ENCODE results near the gene ADH1A.
"Not testable (repeated sequence)": the region's sequence is repeated elsewhere in the genome, so short reads cannot be mapped to it uniquely, and the experiment has no call there.

ADH1A gene

DNA sequence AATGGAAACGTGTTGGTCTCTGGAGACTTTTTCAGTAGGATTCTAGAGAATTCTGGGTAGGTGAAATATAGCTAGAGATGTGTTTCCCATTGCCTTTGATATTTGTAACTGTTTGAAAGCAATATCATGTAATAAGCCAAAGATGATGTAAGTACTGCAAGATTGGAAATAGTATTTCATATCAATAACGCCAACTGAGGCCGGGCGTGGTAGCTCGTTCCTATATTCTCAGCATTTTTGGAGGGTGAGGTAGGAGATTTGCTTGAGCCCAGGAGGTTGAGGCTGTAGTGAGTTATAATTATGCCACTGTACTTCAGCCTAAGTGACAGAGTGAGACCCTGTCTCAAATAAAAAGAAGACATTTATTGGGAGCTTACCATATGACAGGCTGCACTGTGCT, 9.5 kb downstream of the ADH1A start:
- DNase-seq (ENCODE audit: low read depth in 2 of 2), result no peak

DNA sequence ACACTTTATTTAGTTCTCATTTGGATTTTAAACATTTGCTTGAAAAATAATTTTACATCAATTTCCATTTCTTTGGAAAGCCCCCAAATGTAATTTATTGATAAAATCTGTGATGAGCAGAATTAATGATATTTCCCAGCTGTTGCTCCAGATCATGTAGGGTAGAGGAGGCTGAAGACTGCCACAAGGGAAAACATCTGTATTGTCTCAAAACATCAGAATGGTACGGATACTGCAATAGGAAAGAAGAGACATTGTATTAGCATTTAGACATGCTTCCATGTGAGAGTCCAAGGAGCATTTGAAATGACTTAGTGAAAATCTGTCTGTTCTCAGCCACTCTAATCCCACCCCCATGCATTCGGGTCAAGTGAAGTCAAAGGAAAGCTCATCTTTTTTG, 14.4 kb downstream of the ADH1A start:
- no peak for DNase-seq (ENCODE audit: low read depth in 2 of 2)

DNA sequence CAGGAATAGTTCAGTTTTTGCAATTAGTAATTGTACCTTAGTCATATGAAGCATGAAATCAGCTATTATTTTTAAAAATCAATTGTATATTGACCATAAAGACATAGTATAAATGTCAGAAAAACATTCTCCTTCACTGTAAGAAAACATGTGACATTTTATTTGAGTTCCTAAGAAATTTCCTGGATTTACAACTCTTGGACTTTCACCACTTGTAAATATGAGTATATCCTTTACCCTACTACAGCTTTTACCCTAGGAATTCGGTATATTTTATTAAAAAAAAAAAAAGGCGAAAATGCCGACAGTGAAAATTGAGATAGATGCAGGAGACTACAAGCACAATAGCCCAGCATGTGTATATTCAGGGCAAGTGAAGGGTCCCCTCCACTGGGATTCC, 14.9 kb downstream of the ADH1A start:
- DNase-seq (ENCODE audit: low read depth in 2 of 2), result no peak

DNA sequence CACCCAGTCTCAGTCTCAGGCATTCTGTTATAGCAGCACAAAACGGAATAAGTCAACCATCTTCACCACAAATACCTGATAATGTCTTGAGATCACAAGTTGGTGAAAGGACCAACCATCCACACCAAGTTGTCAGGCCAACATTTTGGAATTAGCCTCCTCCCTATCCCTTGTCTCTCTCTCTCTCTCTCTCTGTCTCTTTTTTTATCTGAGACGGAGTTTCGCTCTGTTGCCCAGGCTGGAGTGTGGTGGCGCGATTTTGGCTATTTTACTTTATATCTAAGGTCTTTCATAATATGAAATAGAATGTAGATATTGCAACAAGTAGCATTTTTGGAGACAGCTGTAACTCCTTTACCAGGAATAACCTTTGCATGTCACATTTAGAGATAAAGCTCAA, 15.7 kb downstream of the ADH1A start:
- no peak for DNase-seq (ENCODE audit: low read depth in 2 of 2)

DNA sequence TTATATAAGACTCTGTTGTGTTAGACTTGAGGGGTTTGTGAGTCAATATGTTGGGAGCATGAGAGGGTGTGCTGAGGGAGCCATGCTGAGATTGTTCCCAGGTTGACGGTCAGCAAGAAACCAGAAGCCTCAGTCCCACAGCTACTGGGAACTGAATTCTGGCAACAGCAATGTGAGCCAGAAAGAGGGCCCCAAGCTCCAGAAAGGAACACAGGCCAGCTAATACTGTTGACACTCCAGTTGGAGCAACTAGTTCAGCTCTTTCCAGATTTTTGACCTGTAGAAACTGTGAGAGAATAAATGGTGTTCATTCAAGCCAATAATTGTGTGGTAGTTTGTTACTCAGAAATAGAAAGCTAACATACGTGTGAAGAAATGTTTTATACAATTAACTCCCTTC, 17.1 kb downstream of the ADH1A start:
- no peak for DNase-seq (ENCODE audit: low read depth in 2 of 2)

DNA sequence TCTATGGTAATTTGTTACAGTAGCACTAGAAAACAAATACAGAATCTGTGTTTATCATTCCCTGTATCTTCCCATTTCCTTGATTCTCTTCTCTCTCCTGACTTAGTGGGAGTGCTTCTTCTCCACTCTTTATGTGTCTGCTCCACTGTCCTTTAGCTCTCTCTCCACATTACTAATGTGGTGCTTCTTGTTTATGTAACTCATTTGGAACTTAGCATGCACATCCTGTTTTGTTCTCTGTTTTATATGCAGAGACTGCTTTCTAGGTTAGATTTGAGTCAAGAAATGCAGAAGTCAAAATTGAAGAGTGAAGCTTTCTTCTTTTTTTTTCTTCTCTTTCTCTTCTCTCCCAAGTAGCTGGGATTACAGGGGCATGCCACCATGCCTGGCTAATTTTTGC, 25.9 kb downstream of the ADH1A start:
- DNase-seq (ENCODE audit: low read depth in 2 of 2), result no peak

DNA sequence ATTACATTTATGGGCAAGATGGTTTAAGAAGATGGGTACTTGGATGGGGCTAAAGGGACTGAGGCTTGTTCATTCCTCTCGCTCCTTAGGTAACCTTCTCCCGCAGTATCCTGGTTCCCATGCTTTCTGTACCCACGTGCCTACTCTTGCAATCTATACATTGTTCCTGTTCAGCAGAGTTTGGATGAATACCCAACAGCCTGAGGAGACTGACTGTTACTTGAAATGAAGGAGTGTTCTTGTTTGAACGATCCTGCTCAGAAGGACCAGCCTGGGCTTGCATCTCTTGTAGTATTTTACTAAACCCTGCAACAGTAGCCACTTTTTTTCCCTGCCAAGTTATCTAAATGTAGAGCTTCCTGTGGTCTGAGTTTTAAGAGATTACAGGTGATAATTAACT, 38.0 kb downstream of the ADH1A start:
- no peak for DNase-seq (ENCODE audit: low read depth in 2 of 2)

DNA sequence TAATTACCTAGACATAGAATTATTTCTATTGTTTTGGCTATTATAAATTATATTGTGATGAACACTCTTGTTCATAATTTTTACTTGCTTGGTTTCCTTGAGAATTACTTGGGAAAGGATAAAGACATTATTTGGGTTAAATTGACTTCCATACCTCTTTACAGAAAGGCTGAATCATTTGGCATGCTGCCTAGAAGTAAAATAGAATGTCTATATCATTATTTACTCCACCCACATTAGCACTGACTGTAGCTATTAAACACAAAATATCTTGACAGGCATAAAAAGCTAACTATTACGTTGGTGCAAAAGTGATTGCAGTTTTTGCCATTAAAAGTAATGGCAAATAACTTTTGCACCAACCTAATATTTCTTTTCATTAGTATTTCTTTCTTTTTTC, 42.1 kb downstream of the ADH1A start:
- no peak for DNase-seq (ENCODE audit: low read depth in 2 of 2)

DNA sequence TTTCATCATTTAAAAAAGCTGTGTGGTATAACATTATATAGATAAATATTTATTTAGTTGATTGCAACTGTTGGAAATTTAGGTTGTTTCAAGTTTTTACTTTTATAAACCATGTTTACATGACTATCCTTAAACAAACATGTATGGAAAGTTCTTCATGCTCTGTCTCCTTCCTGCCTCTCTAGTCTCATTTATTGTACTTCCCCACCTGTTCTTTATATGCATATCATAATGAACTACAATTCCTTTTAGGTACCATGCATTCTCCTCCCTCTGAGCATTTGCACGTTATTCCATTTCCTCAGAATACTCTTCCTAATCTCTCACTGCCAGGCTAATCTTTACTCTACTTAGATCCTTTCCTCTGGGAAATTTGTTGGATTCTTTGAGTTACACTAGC, 54.8 kb downstream of the ADH1A start:
- DNase-seq (ENCODE audit: low read depth in 2 of 2), result no peak

DNA sequence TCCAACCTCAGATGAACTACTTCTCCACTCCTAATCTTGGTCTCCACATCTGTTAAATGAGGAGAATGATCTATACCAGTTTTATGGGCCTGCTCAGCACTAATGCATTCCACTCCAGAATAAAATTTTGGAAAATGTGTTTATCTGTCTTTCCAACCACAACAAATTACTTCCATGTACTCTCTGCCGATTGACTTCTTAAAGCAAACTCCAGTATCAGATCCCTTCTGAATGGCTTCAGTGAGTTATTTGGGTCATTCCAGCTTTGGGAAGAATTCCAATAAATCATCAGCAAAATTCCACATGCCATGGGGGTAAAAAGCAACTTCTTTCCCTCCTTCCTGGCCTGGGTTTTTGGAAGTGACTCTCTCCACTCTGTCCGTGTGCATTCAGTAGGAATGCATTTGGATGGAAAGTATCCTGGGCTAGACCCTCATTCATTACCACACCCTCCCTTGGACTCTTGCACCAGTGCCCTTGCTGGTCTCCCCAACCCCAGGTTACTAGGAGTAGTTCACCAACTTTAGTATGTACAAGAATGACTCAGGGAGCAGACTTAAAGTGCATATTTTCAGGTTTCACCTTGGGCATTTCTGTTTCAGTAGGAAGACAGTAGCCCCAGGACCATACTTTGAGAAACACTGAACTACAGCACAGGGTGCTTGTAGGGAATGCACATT, 56.3 kb downstream of the ADH1A start:
- no peak for DNase-seq (ENCODE audit: low read depth in 2 of 2)

DNA sequence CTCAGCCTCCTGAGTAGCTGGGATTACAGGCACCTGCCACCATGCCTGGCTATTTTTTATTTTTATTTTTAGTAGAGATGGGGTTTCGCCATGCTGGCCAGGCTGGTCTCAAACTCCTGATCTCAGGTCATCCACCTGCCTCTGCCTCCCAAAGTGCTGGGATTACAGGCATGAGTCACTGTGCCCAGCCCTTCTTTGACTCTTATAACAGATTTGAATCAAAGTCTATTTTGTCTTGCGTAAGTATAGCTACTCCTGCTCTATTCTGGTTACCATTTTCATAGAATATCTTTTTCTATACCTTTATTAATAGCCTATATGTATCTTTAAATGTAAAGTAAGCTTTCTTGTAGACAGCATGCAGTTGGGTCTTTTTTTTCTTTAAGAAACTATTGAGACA, 57.4 kb downstream of the ADH1A start:
- not testable (repeated sequence) for DNase-seq (ENCODE audit: low read depth in 2 of 2)

DNA sequence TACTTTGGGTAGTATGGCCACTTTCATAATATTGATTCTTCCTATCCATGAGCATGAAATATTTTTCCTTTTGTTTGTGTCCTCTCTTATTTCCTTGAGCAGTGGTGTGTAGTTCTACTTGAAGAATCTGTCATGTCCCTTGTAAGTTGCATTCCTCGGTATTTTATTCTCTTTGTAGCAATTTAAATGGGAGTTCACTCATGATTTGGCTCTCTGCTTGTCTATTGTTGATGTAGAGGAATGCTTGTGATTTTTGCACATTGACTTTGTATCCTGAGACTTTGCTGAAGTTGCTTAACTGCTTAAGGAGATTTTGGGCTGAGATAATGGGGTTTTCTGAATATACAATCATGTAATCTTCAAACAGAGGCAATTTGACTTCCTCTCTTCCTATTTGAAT, 62.1 kb downstream of the ADH1A start:
- DNase-seq (ENCODE audit: low read depth in 2 of 2), result not testable (repeated sequence)

DNA sequence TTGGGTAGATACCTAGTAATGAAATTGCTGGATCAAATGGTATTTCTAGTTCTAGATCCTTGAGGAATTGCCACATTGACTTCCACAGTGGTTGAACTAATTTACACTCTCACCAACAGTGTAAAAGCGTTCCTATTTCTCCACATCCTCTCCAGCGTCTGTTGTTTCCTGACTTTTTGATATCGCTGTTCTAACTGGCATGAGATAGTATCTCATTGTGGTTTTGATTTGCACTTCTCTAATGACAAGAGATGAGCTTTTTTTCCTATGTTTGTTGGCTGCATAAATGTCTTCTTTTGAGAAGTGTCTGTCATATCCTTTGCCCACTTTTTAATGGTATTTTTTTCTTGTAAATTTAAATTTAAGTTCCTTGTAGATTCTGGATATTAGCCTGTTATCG, 63.1 kb downstream of the ADH1A start:
- not testable (repeated sequence) for DNase-seq (ENCODE audit: low read depth in 2 of 2)

Data from stimulated activated CD4-positive, alpha-beta T cell treated with anti-CD3 and anti-CD28 coated beads, Interleukin-1b, Interleukin-23, amount 100 ng/mL, for 1 hour (primary cell).